Activated gamma-delta T cell (primary cell): ENCODE results near the gene SLC46A3.
"Not testable (repeated sequence)": the region's sequence is repeated elsewhere in the genome, so short reads cannot be mapped to it uniquely, and the experiment has no call there.

Source experiments
- DNase-seq: peaks from one replicate; lab custom pipeline; 2025; lab: John Stamatoyannopoulos, UW
- total RNA-seq, 2 donors: gene quantifications; one replicate each; lab custom pipeline; 2026; lab: John Stamatoyannopoulos, UW

Gene SLC46A3, protein sequence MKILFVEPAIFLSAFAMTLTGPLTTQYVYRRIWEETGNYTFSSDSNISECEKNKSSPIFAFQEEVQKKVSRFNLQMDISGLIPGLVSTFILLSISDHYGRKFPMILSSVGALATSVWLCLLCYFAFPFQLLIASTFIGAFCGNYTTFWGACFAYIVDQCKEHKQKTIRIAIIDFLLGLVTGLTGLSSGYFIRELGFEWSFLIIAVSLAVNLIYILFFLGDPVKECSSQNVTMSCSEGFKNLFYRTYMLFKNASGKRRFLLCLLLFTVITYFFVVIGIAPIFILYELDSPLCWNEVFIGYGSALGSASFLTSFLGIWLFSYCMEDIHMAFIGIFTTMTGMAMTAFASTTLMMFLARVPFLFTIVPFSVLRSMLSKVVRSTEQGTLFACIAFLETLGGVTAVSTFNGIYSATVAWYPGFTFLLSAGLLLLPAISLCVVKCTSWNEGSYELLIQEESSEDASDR
- total RNA-seq = 36.2 to 36.9 reads per million in 2 donors

GRCh38 chr13:28718543-28719226, at the start of gene SLC46A3:
Gene SLC46A3, minus strand, starts transcription at chr13:28718970. Its CDS starts 972 bp downstream, at chr13:28717998.
- peak; percentile 94 for DNase-seq

DNA sequence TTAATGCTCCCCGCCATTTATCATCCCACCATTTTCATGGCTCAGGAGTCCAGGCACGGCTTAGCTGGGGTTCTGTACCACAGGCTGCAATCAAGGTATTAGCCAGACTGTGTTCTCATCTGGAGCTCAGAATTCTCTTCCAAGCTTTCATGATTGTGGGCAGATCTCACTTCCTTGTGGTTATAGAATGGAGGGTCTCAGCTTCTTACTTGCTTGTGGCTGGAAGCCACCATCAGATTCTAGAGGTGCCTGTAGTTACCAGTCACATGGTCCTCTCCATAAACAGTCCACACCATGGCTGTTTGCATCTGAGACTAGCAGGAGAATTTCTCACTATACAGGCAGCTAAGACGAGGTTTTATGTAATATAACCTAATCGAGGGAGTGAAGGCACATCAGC, 45.1 kb upstream of the SLC46A3 start:
- no peak for DNase-seq

DNA sequence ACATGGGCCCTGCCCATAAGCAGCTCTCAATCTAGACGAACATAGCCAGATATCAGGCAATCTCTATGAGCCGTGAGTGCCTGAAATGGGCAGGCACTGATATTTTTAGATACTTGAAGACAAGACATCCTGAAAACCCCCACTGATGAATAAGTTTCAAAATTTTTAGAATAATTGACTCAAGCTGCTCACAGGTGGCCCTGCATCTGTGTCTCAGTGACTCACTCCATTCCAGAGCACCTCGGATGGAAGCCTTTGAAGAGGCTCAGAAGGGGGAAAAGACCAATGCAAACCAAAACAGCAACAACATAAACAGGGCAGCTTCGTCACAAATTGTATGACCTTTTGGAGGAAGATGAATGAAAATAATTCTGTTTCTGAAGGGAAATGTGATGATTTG, 42.8 kb upstream of the SLC46A3 start:
- DNase-seq = no peak

GRCh38 chr13:28755546-28755870, 36.7 kb upstream of the SLC46A3 start:
- no peak for DNase-seq

- no peak for DNase-seq
These were observed 36.2 kb upstream of the SLC46A3 start for GRCh38 chr13:28754698-28755545.

- DNase-seq = no peak
These were observed 35.2 kb upstream of the SLC46A3 start for GRCh38 chr13:28753946-28754345.

DNA sequence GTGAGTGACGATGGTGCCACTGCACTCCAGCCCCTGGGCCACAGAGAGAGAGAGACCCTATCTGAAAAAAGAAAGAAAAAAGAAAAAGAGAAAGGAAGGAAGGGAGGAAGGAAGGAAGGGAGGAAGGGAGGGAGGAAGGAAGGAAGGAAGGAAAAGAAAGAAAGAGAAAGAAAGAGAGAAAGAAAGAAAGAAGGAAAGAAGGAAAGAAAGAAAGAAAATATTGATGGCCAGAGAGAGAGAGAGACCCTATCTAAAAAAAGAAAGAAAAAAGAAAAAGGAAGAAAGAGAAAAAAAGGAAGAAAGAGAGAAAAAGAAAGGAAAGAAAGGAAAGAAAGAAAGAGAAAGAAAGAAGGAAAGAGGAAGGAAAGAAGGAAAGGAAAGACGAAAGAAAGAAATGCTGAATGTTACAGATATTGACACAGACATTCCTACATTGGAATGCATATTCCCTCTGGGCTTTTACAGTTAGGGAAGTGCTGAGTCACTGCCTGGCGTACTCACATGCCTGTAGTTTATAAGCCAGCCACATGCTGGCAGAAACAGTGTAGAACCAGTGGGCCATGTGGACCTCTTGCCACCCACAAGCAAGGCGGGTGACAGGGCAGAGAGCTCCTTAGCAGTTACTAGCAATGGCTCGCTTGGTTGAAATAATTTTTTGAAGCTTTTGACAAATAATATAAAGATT, 34.6 kb upstream of the SLC46A3 start:
- DNase-seq = no peak

GRCh38 chr13:28751175-28751960, 32.6 kb upstream of the SLC46A3 start:
- no peak for DNase-seq

DNA sequence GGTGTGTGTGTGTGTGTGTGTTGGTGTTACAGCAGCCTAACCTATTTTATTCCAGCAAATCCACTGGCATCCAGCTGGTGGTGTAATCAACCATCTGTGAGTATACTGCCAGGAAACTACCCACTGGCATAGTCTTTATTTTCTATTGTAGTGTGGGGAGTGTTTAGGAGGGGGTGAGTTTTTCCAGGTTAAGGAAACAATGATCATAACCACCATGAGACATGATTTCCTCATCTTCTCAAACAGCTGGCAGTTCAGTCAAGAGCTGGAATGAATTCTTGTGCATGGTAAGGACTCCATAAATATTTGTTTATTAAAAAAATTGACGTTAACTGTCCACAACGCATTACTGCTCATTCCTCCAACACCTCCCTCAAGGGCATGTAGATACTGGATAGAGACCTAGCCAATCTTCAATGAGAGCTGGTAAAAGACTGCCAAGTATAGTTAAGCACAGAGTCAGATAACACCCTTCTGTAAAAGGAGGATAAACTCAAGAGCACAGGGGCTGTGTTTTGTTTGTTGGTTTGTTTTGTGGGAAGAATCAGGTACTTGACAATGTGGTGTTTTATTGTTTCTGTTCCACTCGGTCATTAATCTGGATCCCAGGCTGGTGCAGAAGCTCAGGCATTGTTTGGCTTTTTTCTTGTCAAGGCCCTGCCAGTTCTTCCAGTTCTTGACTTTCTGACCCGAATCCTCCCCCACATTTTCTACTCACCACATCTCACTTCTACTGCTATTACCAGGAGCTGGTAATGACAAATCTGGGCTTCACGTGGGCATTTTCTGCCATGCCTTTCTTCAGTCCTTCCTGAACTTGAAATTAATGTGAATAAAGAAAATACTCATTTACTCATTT, 31.6 kb upstream of the SLC46A3 start:
- no peak for DNase-seq

DNA sequence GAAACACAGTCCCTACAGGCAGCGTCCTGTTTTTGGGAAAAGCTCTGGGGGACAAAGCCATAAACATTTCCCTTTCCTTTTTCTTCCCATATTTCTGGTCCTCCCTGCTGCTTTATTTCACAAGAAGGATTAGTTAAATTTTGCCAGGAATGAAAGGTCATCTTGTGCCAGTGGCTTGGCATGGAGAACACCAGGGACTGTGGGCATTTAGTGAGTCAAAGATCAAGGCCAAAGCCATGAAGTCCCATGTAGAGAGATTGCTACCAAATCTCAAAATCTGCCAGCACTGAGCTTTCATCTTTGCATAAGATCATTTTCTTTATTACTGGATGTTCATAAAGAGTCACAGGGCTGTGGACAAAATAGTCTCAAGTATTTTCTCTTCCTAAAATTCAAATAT, 29.1 kb upstream of the SLC46A3 start:
- no peak for DNase-seq

DNA sequence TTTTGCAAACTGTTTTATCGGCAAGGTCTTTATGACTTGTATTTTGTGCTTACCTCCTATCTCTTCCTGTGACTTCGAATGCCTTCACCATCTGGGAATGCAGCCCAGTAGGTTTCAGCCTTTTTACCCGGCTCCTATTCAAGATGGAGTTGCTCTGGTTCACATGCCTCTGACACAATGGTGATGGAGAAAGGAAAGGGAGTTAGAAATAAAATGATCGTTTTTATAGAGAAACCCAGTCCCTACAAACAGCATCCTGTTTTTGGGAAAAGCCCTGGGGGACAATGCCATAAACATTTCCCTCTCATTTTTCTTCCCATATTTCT, 27.5 kb upstream of the SLC46A3 start:
- no peak for DNase-seq

- DNase-seq = no peak
These were observed 25.9 kb upstream of the SLC46A3 start for GRCh38 chr13:28744656-28745055.

DNA sequence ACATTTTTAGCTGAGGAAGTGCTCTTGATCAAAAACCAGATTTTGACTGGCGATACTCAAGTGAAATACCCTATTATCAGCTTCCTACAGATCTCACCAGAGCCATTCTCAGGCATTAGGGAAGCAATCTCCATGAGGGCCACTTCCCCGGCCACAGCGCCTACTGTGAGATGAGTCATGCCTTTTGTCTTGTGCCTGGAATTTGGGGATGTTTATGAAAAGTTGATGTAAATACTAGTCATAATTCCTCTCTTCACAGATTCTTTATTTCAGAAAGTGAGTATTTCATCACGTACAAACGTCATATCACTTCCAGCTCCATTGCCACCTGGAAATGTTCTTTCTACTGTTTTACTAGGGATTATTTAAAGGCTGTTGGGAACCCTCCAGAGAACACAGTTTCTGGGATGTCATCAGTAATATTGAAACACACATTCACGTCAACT, 25.3 kb upstream of the SLC46A3 start:
- DNase-seq = no peak

GRCh38 chr13:28743499-28744083, 24.8 kb upstream of the SLC46A3 start:
- no peak for DNase-seq

DNA sequence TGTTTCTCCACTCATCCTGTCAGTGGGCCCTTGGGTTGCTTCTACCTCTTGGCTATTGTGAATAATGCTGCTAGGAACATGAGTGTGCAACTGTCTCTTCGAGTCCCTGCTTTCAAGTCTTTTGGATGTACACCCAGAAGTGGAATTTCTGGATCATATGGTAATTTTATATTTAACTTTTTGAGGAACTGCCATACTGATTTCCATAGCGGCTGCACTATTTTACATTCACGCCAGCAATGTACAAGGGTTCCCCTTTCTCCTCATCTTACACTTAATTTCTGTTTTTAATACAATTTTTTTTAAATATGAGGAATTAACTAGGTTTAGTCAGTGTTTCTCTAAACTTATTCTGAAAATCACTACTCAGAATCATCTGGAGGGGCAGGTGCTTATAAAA, 24.2 kb upstream of the SLC46A3 start:
- no peak for DNase-seq

- DNase-seq = not testable (repeated sequence)
These were observed 23.7 kb upstream of the SLC46A3 start for GRCh38 chr13:28742445-28742844.

DNA sequence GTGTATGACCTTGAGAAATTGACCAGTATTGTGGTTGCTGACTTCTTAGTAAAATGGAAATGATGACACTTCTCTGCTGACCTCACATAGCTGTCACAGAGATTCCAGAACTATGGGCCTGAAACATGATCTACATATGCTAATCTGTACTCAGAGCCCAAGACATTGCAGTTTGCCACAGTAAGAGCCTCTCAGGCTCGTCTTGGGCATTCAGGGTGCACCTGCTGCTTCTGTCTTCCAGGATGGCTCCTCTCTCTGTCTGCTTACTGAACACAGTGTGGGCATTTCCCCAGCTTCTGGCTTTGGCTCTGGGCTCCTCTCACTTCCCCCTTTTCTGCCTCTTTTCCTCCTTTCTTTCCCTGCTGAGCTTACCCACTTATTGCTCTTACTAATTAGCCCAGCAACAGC, 22.3 kb upstream of the SLC46A3 start:
- DNase-seq = no peak

GRCh38 chr13:28739376-28739775, 20.6 kb upstream of the SLC46A3 start:
- DNase-seq = no peak

DNA sequence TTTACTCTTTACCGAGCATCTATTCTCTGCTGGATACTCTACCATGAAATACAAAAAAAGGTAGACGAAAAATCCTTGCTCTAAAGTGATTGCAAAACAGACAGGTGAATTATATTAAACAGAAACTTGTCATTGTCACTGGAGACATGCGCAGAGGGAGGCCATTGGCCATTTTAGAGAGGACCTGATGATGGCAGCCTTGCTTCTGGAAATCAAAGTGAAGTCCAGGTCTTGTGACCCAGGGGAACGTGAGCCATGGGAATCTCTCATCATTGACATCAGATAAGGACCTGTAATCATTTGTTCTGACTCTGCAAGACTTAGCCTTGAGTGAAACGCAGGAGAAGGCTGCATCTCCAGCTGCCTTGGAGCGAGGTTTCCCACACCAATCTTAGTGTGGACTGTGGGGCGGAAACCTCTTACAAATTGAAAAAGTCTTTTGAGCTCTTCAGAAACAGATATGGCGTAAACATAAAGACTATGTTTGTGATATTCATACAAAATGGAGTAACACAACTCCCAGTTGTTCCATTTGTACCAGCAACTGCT, 16.8 kb upstream of the SLC46A3 start:
- DNase-seq = no peak
